Progenitor cell of endocrine pancreas (in vitro differentiated cells): ENCODE measurements around the gene VWA8. TPM values are rescaled to one million over a fixed set of nuclear protein-coding genes. Genes with fewer than 3 reads are reported as not detected.
A peak's percentile ranks its signal among the peaks of the same experiment; 100 is the strongest.

Source experiments
- DNase-seq: peaks from one replicate; pipeline ENCODE4 v3.0.0; 2021; ENCODE audit warnings: low spot score; ENCODE audit not compliant: unreplicated experiment
- H3K27ac Mint-ChIP-seq: 2 replicates; pipeline ENCODE4 v1.8.0; 2021; ENCODE audit warnings: mild to moderate bottlenecking, moderate library complexity, mixed read lengths
- H3K27me3 Mint-ChIP-seq: 2 replicates; pipeline ENCODE4 v1.8.0; 2021; ENCODE audit warnings: mixed read lengths
- H3K36me3 Mint-ChIP-seq: 2 replicates; pipeline ENCODE4 v1.8.0; 2022; ENCODE audit warnings: mixed read lengths; ENCODE audit not compliant: insufficient read depth
- H3K4me1 Mint-ChIP-seq: 2 replicates; pipeline ENCODE4 v1.8.0; 2021; ENCODE audit warnings: low read depth, mixed read lengths
- H3K4me3 Mint-ChIP-seq: 2 replicates; pipeline ENCODE4 v1.8.0; 2021; ENCODE audit warnings: low read depth, mild to moderate bottlenecking, moderate library complexity, mixed read lengths
- H3K9me3 Mint-ChIP-seq: 2 replicates; pipeline ENCODE4 v1.8.0; 2021; ENCODE audit warnings: low read depth, mixed read lengths
- CTCF ChIP-seq: fragments of 200-600 bp; sonication (generic); IDR thresholded peaks from one replicate; pipeline ENCODE4 v1.5.0; 2021; ENCODE audit warnings: antibody characterized with exemption, mild to moderate bottlenecking; ENCODE audit not compliant: unreplicated experiment
- total RNA-seq: library from RNA; stranded (reverse); gene quantifications from 2 replicates; pipeline ENCODE4 v1.2.1, GENCODE V29; 2021

The VWA8 gene
- total RNA-seq, 1 donor from 2014 or later, result 24.1 TPM

- Mint-ChIP-seq H3K36me3 (peaks cover 8% of the 10 kb centered on the region), H3K27me3 (peaks cover 3% of the 10 kb centered on the region), H3K4me1 (peaks cover 21% of the 10 kb centered on the region), H3K9me3 (no peaks in the 10 kb centered on the region), H3K27ac (no peak overlapping the region), H3K4me3 (no peak overlapping the region)
- no peak for DNase-seq
- no peak for TF ChIP-seq CTCF
Measured at GRCh38 chr13:41563984-41564365, 396.9 kb downstream of the VWA8 start.

DNA sequence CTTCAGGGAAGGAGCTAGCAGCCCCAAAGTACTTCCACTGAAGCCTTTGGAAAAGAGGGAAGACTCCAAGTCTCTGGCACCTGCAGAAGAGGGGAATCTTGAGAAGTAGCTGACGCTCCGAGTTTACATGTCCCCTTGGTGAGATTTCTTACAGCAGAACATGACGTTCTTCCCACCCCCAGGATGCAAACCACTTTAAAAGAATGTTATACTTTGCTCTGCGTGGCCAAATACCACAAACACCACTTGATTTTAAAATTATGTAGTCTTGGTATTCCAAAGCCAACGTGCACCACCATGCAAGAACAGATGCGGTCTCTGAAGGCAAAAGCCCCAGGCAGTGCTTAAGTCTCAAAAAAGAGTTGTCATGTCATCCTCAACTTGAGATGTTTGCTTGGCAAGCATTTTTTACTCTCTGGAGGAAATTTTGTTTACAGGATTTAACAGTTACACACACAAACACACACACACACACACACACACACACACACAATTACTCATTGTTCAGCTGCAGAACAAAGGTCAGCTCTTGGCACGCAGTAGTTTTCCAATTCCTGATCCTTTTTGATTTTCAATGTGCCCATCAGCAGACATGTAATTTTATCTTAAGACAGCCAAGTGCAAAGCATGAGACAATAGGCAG, 397.4 kb downstream of the VWA8 start:
- Mint-ChIP-seq H3K27me3 (peaks cover 3% of the 10 kb centered on the region), H3K4me1 (peaks cover 21% of the 10 kb centered on the region), H3K9me3 (no peaks in the 10 kb centered on the region), H3K27ac (peak overlapping the region; percentile 41), H3K36me3 (peaks cover 8% of the 10 kb centered on the region), H3K4me3 (no peak overlapping the region)
- TF ChIP-seq CTCF, result no peak
- DNase-seq, result no peak

DNA sequence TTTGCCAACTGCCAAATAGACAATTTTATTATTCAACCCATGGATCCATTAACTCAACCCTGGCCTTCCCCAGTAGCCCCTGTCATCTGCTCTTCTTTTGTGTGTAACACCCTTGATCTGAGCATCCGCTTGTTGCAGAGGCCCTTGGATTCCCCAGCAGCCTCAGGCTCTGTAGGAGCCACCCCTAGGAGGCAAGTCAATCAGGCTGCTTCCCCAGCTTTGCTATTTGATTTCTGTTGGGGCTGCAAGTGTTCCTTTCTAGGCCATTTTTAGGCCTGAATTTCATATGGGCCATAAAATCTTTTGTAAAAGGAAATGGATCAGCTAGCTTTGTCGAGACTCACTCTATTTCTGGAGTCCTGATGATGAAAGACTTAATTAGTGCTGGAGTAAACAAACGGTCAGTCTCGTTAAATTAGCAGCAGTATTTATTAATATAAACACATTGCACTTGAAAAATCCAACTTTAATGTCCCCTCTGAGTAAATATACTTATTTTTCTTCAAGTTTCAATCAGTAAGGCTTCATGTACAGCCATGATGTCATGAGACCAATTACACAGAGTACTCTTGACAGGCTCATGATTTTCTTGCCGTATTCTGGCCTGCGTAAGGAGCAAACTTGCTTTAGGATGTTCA, 398.2 kb downstream of the VWA8 start:
- DNase-seq, result no peak
- Mint-ChIP-seq H3K4me3 (no peak overlapping the region), H3K9me3 (no peaks in the 10 kb centered on the region), H3K4me1 (peaks cover 21% of the 10 kb centered on the region), H3K36me3 (peaks cover 4% of the 10 kb centered on the region), H3K27ac (no peak overlapping the region), H3K27me3 (peaks cover 3% of the 10 kb centered on the region)
- no peak for TF ChIP-seq CTCF

GRCh38 chr13:41562083-41562482, 398.8 kb downstream of the VWA8 start:
- H3K27ac Mint-ChIP-seq, result no peak overlapping the region
- H3K9me3 Mint-ChIP-seq, result no peaks in the 10 kb centered on the region
- H3K36me3 Mint-ChIP-seq, result peaks cover 4% of the 10 kb centered on the region
- peaks cover 21% of the 10 kb centered on the region for H3K4me1 Mint-ChIP-seq
- TF ChIP-seq CTCF, result no peak
- DNase-seq, result no peak
- peaks cover 3% of the 10 kb centered on the region for H3K27me3 Mint-ChIP-seq
- no peak overlapping the region for H3K4me3 Mint-ChIP-seq

DNA sequence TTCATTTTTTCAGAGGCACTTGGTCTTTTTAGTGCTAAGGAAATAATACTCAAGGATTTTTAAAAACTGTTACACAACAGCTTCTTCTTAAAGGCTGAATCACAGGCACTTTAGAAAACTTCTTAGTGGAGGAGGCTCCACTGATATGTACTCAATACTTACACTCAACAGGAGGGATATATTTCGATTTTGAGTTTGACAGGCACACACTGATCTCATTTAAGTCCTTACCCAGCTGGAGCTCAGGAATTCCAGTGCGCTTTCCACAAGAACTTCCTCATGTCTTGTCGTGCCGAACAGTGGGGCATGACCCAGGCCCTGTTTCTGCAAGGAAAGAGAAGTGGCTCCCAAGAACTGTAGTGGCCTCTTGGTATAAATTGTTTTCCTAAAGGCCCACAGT, 399.7 kb downstream of the VWA8 start:
- H3K36me3 Mint-ChIP-seq, result peaks cover 3% of the 10 kb centered on the region
- no peak overlapping the region for H3K27ac Mint-ChIP-seq
- TF ChIP-seq CTCF, result no peak
- peaks cover 21% of the 10 kb centered on the region for H3K4me1 Mint-ChIP-seq
- no peak overlapping the region for H3K4me3 Mint-ChIP-seq
- H3K9me3 Mint-ChIP-seq, result no peaks in the 10 kb centered on the region
- no peak for DNase-seq
- peaks cover 3% of the 10 kb centered on the region for H3K27me3 Mint-ChIP-seq
